ENCODE results near the gene DNAJC16. TPM values are rescaled to one million over a fixed set of nuclear protein-coding genes. Genes with fewer than 3 reads are reported as not detected.

The DNAJC16 gene
- polyA plus RNA-seq, 1 experiment, result 18.4 TPM

GRCh38 chr1:15624133-15624714 is 97.6 kb downstream of the DNAJC16 start:
- no peaks in the 10 kb centered on the region for H3K27me3 ChIP-seq (ENCODE audit: control insufficient read depth, insufficient read depth, low read length)

GRCh38 chr1:15625056-15625917 is 98.6 kb downstream of the DNAJC16 start:
- no peak overlapping the region for H3K4me3 ChIP-seq (ENCODE audit: low read depth, low read length)
- no peak for TF ChIP-seq CTCF (IDR thresholded peaks at IDR 0.05; ENCODE audit: low read depth, low read length)
- no peak overlapping the region for H3K27ac ChIP-seq (ENCODE audit: low read depth, low read length)
- CTCF ChIA-PET, result no interaction called here
- DNase-seq (ENCODE audit: low read depth, low spot score), result no peak
- POLR2A ChIA-PET, result interaction anchor here (0.6 to 0.7 kb wide), 2 partner anchors 46 to 171 kb away, joined by 4 to 5 read pairs; no protein-coding TSS in a partner anchor
- no peaks in the 10 kb centered on the region for H3K27me3 ChIP-seq (ENCODE audit: control insufficient read depth, insufficient read depth, low read length)
- no peaks in the 10 kb centered on the region for H3K9me3 ChIP-seq (ENCODE audit: control insufficient read depth, insufficient read depth, low read length)

More at GRCh38 chr1:15624133-15624714, 97.6 kb downstream of the DNAJC16 start:
- POLR2A ChIA-PET, result interaction anchor here (0.6 to 0.7 kb wide), 2 partner anchors 47 to 170 kb away, joined by 4 to 5 read pairs; no protein-coding TSS in a partner anchor
- CTCF ChIA-PET, result interaction anchor here (1.0 kb wide), 1 partner anchor 28 kb away, joined by 3 read pairs; no protein-coding TSS in a partner anchor
- H3K9me3 ChIP-seq (ENCODE audit: control insufficient read depth, insufficient read depth, low read length), result no peaks in the 10 kb centered on the region; the same call in 1 of the 2 replicates
- H3K27ac ChIP-seq (ENCODE audit: low read depth, low read length), result no peak overlapping the region
- no peak for TF ChIP-seq CTCF (IDR thresholded peaks at IDR 0.05; ENCODE audit: low read depth, low read length)
- no peak for DNase-seq (ENCODE audit: low read depth, low spot score)
- no peak overlapping the region for H3K4me3 ChIP-seq (ENCODE audit: low read depth, low read length)

Small RNAs within 50 kb of the gene (small RNA-seq; reads per million reads assigned to genes)
- gene CD24P1 (ENCODE audit: insufficient read length, low read depth) (not detected), gene RNU7-179P (ENCODE audit: insufficient read length, low read depth) (not detected), gene SCARNA21B (ENCODE audit: insufficient read length, low read depth) (not detected)

Other genes with a start within 250 kb of the DNAJC16 start
- 30.4 and 35.7 TPM in 2 replicates for gene EFHD2, start 117.0 kb upstream of the DNAJC16 start, polyA plus RNA-seq (2011; rRNA removed)
- not detected in 2 replicates for gene CTRC, start 88.4 kb upstream of the DNAJC16 start, polyA plus RNA-seq (2011; rRNA removed)
- gene CELA2A, start 70.1 kb upstream of the DNAJC16 start, polyA plus RNA-seq (2011; rRNA removed), result not detected in 2 replicates
- not detected in 2 replicates for gene CELA2B, start 50.7 kb upstream of the DNAJC16 start, polyA plus RNA-seq (2011; rRNA removed)
- gene CASP9, start 2.6 kb upstream of the DNAJC16 start, polyA plus RNA-seq (2011; rRNA removed), result 10.4 and 10.8 TPM in 2 replicates
- 0.68 and 0.74 TPM in 2 replicates for gene AGMAT, start 58.2 kb downstream of the DNAJC16 start, polyA plus RNA-seq (2011; rRNA removed)
- 7.8 and 8.7 TPM in 2 replicates for gene DDI2, start 90.6 kb downstream of the DNAJC16 start, polyA plus RNA-seq (2011; rRNA removed)
- 24.4 and 37.1 TPM in 2 replicates for gene PLEKHM2, start 157.5 kb downstream of the DNAJC16 start, polyA plus RNA-seq (2011; rRNA removed)
- 0.46 and 0.60 TPM in 2 replicates for gene SLC25A34, start 209.4 kb downstream of the DNAJC16 start, polyA plus RNA-seq (2011; rRNA removed)
- not detected in 2 replicates for gene TMEM82, start 215.7 kb downstream of the DNAJC16 start, polyA plus RNA-seq (2011; rRNA removed)
- gene FBLIM1, start 231.9 kb downstream of the DNAJC16 start, polyA plus RNA-seq (2011; rRNA removed), result 122 and 143 TPM in 2 replicates

All from AG04450 (cell line).